ENCODE measurements around the gene HOXD9. TPM values are rescaled to one million over a fixed set of nuclear protein-coding genes. Genes with fewer than 3 reads are reported as not detected.

The HOXD9 gene
- total RNA-seq, 1 donor from 2014 or later = not detected

GRCh38 chr2:176076796-176077195, 45.7 kb upstream of the HOXD9 start:
- Mint-ChIP-seq H3K36me3 (ENCODE audit: unreplicated experiment) (no peaks in the 10 kb centered on the region), H3K4me3 (ENCODE audit: unreplicated experiment) (no peak overlapping the region), H3K9me3 (ENCODE audit: unreplicated experiment) (no peaks in the 10 kb centered on the region), H3K27ac (ENCODE audit: unreplicated experiment) (no peak overlapping the region), H3K27me3 (ENCODE audit: unreplicated experiment) (peaks cover 77% of the 10 kb centered on the region), H3K4me1 (ENCODE audit: unreplicated experiment) (peaks cover 8% of the 10 kb centered on the region)
- TF ChIP-seq CTCF (IDR thresholded peaks at IDR 0.05) = no peak
- DNase-seq (ENCODE audit: extremely low spot score, unreplicated experiment) = no peak

GRCh38 chr2:176078541-176079284, 43.8 kb upstream of the HOXD9 start:
- no peak for DNase-seq (ENCODE audit: extremely low spot score, unreplicated experiment)
- no peak overlapping the region for H3K4me3 Mint-ChIP-seq (ENCODE audit: unreplicated experiment)
- H3K27ac Mint-ChIP-seq (ENCODE audit: unreplicated experiment) = no peak overlapping the region
- peaks cover 82% of the 10 kb centered on the region for H3K27me3 Mint-ChIP-seq (ENCODE audit: unreplicated experiment)
- H3K36me3 Mint-ChIP-seq (ENCODE audit: unreplicated experiment) = no peaks in the 10 kb centered on the region
- peaks cover 18% of the 10 kb centered on the region for H3K4me1 Mint-ChIP-seq (ENCODE audit: unreplicated experiment)
- TF ChIP-seq CTCF (IDR thresholded peaks at IDR 0.05) = no peak
- H3K9me3 Mint-ChIP-seq (ENCODE audit: unreplicated experiment) = no peaks in the 10 kb centered on the region

- H3K36me3 Mint-ChIP-seq (ENCODE audit: unreplicated experiment) = no peaks in the 10 kb centered on the region
- peaks cover 19% of the 10 kb centered on the region for H3K4me1 Mint-ChIP-seq (ENCODE audit: unreplicated experiment)
- no peak for TF ChIP-seq CTCF (IDR thresholded peaks at IDR 0.05)
- H3K27me3 Mint-ChIP-seq (ENCODE audit: unreplicated experiment) = peaks cover 85% of the 10 kb centered on the region
- no peak for DNase-seq (ENCODE audit: extremely low spot score, unreplicated experiment)
- H3K9me3 Mint-ChIP-seq (ENCODE audit: unreplicated experiment) = no peaks in the 10 kb centered on the region
- H3K27ac Mint-ChIP-seq (ENCODE audit: unreplicated experiment) = no peak overlapping the region
- peak overlapping the region; percentile 27 for H3K4me3 Mint-ChIP-seq (ENCODE audit: unreplicated experiment)
Observed at GRCh38 chr2:176079285-176079830, 43.2 kb upstream of the HOXD9 start.

GRCh38 chr2:176079831-176080539, 42.5 kb upstream of the HOXD9 start:
- TF ChIP-seq CTCF (IDR thresholded peaks at IDR 0.05) = peak; percentile 68
- no peak for DNase-seq (ENCODE audit: extremely low spot score, unreplicated experiment)
- no peaks in the 10 kb centered on the region for H3K36me3 Mint-ChIP-seq (ENCODE audit: unreplicated experiment)
- no peak overlapping the region for H3K27ac Mint-ChIP-seq (ENCODE audit: unreplicated experiment)
- H3K4me1 Mint-ChIP-seq (ENCODE audit: unreplicated experiment) = peaks cover 24% of the 10 kb centered on the region
- no peaks in the 10 kb centered on the region for H3K9me3 Mint-ChIP-seq (ENCODE audit: unreplicated experiment)
- peak overlapping the region; percentile 27 for H3K4me3 Mint-ChIP-seq (ENCODE audit: unreplicated experiment)
- H3K27me3 Mint-ChIP-seq (ENCODE audit: unreplicated experiment) = peaks cover 85% of the 10 kb centered on the region
